Neuronal stem cell (in vitro differentiated cells): ENCODE measurements around the gene FMN1.

Experiments
- DNase-seq: peaks from one replicate; pipeline ENCODE4 v3.0.0-alpha.2; 2013; ENCODE audit warnings: low spot score
- H2AFZ ChIP-seq: one replicate; pipeline ENCODE4 v1.6.1; 2013; ENCODE audit warnings: mild to moderate bottlenecking, low read length, inconsistent platforms
- H2AK5ac ChIP-seq: 2 replicates; pipeline ENCODE4 v1.6.1; 2013; ENCODE audit warnings: low read depth, mild to moderate bottlenecking, inconsistent platforms, low read length, moderate library complexity, mixed read lengths
- H2BK120ac ChIP-seq: 2 replicates; pipeline ENCODE4 v1.6.1; 2013; ENCODE audit warnings: low read depth, mild to moderate bottlenecking, inconsistent platforms, low read length, moderate library complexity, mixed read lengths
- H2BK12ac ChIP-seq: one replicate; pipeline ENCODE4 v1.6.1; 2013; ENCODE audit warnings: low read length, inconsistent platforms
- H2BK15ac ChIP-seq: 2 replicates; pipeline ENCODE4 v1.6.1; 2013; ENCODE audit warnings: mild to moderate bottlenecking, low read length, inconsistent platforms, mixed read lengths
- H2BK5ac ChIP-seq: one replicate; pipeline ENCODE4 v1.6.1; 2013; ENCODE audit warnings: inconsistent platforms, mild to moderate bottlenecking, low read length, moderate library complexity
- H3K14ac ChIP-seq: one replicate; pipeline ENCODE4 v1.6.1; 2013; ENCODE audit warnings: low read length, inconsistent platforms
- H3K18ac ChIP-seq: 2 replicates; pipeline ENCODE4 v1.6.1; 2013; ENCODE audit warnings: low read length, inconsistent platforms
- H3K23ac ChIP-seq: 2 replicates; pipeline ENCODE4 v1.6.1; 2013; ENCODE audit warnings: low read depth, mild to moderate bottlenecking, mixed read lengths, low read length, inconsistent platforms; ENCODE audit not compliant: poor library complexity
- H3K27ac ChIP-seq: replicated peaks from 3 replicates; pipeline ENCODE4 v1.5.1; 2013; ENCODE audit warnings: low read length, inconsistent platforms
- H3K27me3 ChIP-seq, 3 experiments: 2 replicates each; pipeline ENCODE4 v1.6.1; 2013; ENCODE audit warnings: low read length in 3 of 3, mild to moderate bottlenecking in 2 of 3, inconsistent platforms in 1 of 3, low read depth in 1 of 3, mixed read lengths in 1 of 3, moderate library complexity in 1 of 3; ENCODE audit not compliant: control insufficient read depth in 3 of 3, insufficient read depth in 3 of 3
- H3K36me3 ChIP-seq, 2 donors: replicated peaks in 1 of 2; 2 replicates each; pipeline ENCODE4 v1.6.1; 2013; ENCODE audit warnings: low read length in 2 of 2; ENCODE audit not compliant: control insufficient read depth in 2 of 2, insufficient read depth in 2 of 2
- H3K4ac ChIP-seq: 2 replicates; pipeline ENCODE4 v1.6.1; 2013; ENCODE audit warnings: inconsistent platforms, mild to moderate bottlenecking, low read length, moderate library complexity
- H3K4me1 ChIP-seq, 2 donors: 1 replicate in 1 of 2; 2 replicates in 1 of 2; pipeline ENCODE4 v1.6.1; 2013; ENCODE audit warnings: low read length in 2 of 2, low read depth in 1 of 2; ENCODE audit not compliant: control insufficient read depth in 2 of 2, insufficient read depth in 1 of 2
- H3K4me2 ChIP-seq: one replicate; pipeline ENCODE4 v1.6.1; 2013; ENCODE audit warnings: mild to moderate bottlenecking, low read length, inconsistent platforms; ENCODE audit not compliant: insufficient read depth, poor library complexity, severe bottlenecking
- H3K4me3 ChIP-seq, 2 donors: 2 replicates each; pipeline ENCODE4 v1.5.1; 2013; ENCODE audit warnings: low read length in 2 of 2, mild to moderate bottlenecking in 2 of 2, inconsistent platforms in 1 of 2, moderate library complexity in 1 of 2
- H3K79me1 ChIP-seq: one replicate; pipeline ENCODE4 v1.6.1; 2013; ENCODE audit warnings: low read depth, mild to moderate bottlenecking, inconsistent platforms, low read length, moderate library complexity
- H3K9ac ChIP-seq: one replicate; pipeline ENCODE4 v1.6.1; 2013; ENCODE audit warnings: mild to moderate bottlenecking, low read depth, low read length, inconsistent platforms; ENCODE audit not compliant: poor library complexity
- H3K9me3 ChIP-seq, 2 donors: replicated peaks in 1 of 2; 2 replicates each; pipeline versions ENCODE3 to v1.6.1; 2013; ENCODE audit warnings: low read length in 2 of 2, mild to moderate bottlenecking in 2 of 2, inconsistent platforms in 1 of 2, low read depth in 1 of 2, mixed read lengths in 1 of 2, moderate library complexity in 1 of 2; ENCODE audit not compliant: control insufficient read depth in 2 of 2, insufficient read depth in 1 of 2
- H4K8ac ChIP-seq: one replicate; pipeline ENCODE4 v1.6.1; 2013; ENCODE audit warnings: low read depth, mild to moderate bottlenecking, inconsistent platforms, low read length, moderate library complexity
- H4K91ac ChIP-seq: one replicate; pipeline ENCODE4 v1.6.1; 2013; ENCODE audit warnings: low read length, low read depth, mild to moderate bottlenecking, inconsistent platforms; ENCODE audit not compliant: poor library complexity
- WGBS, 2 donors: extraction: QIAGEN DNeasy Blood & Tissue Kit; methylation state at CpG; one replicate each; pipeline ENCODE4 v1.1.7; 2013; ENCODE audit warnings: missing lambda C conversion rate in 2 of 2, mixed read lengths in 1 of 2; ENCODE audit not compliant: insufficient read length in 2 of 2, insufficient replicate concordance in 1 of 2; ENCODE audit errors: extremely low coverage in 2 of 2; 5-methylcytosine and 5-hydroxymethylcytosine counted together

The FMN1 gene

GRCh38 chr15:32910839-32911238, 283.7 kb downstream of the FMN1 start:
- H3K27me3 ChIP-seq, result no peaks in the 10 kb centered on the region
- H2BK120ac ChIP-seq, result no peak overlapping the region
- no peak overlapping the region for H3K27ac ChIP-seq
- no CpG with 5 or more reads among the region's 3 CpGs for WGBS, 2 donors
- no peak overlapping the region for H2AK5ac ChIP-seq
- H4K8ac ChIP-seq, result no peak overlapping the region
- no peak overlapping the region for H3K23ac ChIP-seq
- no peak overlapping the region for H2BK12ac ChIP-seq
- DNase-seq, result no peak
- H3K14ac ChIP-seq, result no peak overlapping the region
- no peak overlapping the region for H3K9ac ChIP-seq
- H2AFZ ChIP-seq, result no peak overlapping the region
- H2BK15ac ChIP-seq, result no peak overlapping the region
- no peaks in the 10 kb centered on the region for H3K36me3 ChIP-seq
- H3K4me1 ChIP-seq, result peaks cover 4 to 13% of the 10 kb centered on the region in 2 donors
- no peak overlapping the region for H3K4me3 ChIP-seq
- H3K9me3 ChIP-seq, result no peaks in the 10 kb centered on the region
- no peak overlapping the region for H3K18ac ChIP-seq
- no peak overlapping the region for H3K4ac ChIP-seq
- no peak overlapping the region for H3K4me2 ChIP-seq
- no peak overlapping the region for H4K91ac ChIP-seq
- no peaks in the 10 kb centered on the region for H3K79me1 ChIP-seq
- H2BK5ac ChIP-seq, result no peak overlapping the region

DNA sequence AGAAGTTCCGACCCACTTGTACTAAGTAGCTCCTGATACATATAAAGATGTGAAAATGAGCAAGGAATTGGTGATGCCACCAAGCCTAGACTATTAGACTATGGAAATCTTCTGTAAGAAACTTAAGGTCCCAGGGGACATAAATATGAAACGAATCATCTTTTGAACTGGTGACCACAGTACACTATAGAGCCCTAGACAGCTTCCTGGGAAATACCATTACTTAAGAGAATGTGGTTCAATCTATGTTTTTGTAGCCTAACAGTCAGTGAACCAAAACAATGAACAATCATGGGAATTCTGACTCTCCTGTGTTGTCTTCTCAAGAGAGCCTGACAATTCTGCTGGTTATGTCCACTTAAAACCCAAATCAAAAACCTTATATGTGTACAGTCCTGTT, 285.1 kb downstream of the FMN1 start:
- H3K27me3 ChIP-seq, result no peaks in the 10 kb centered on the region
- H2AK5ac ChIP-seq, result no peak overlapping the region
- H3K36me3 ChIP-seq, result no peaks in the 10 kb centered on the region
- no peak overlapping the region for H3K23ac ChIP-seq
- no peak overlapping the region for H3K14ac ChIP-seq
- no peaks in the 10 kb centered on the region for H3K79me1 ChIP-seq
- H3K4me3 ChIP-seq, result no peak overlapping the region
- no peaks in the 10 kb centered on the region for H3K9me3 ChIP-seq
- WGBS, 2 donors, result no CpG with 5 or more reads among the region's 2 CpGs
- no peak for DNase-seq
- H2BK120ac ChIP-seq, result no peak overlapping the region
- H2BK5ac ChIP-seq, result no peak overlapping the region
- no peak overlapping the region for H3K4me2 ChIP-seq
- no peak overlapping the region for H3K9ac ChIP-seq
- H2BK12ac ChIP-seq, result no peak overlapping the region
- H3K4ac ChIP-seq, result no peak overlapping the region
- no peak overlapping the region for H2AFZ ChIP-seq
- no peak overlapping the region for H4K8ac ChIP-seq
- H2BK15ac ChIP-seq, result no peak overlapping the region
- no peak overlapping the region for H3K27ac ChIP-seq
- H3K18ac ChIP-seq, result no peak overlapping the region
- H4K91ac ChIP-seq, result no peak overlapping the region
- peaks cover 4 to 13% of the 10 kb centered on the region in 2 donors for H3K4me1 ChIP-seq

- Histone ChIP-seq H3K79me1 (no peaks in the 10 kb centered on the region), H3K4ac (no peak overlapping the region), H4K91ac (no peak overlapping the region), H3K9ac (no peak overlapping the region), H4K8ac (no peak overlapping the region), H3K23ac (no peak overlapping the region), H3K14ac (no peak overlapping the region), H3K9me3 (no peaks in the 10 kb centered on the region), H3K4me2 (no peak overlapping the region), H2AFZ (peak overlapping the region; percentile 19), H3K36me3 (no peaks in the 10 kb centered on the region), H3K4me1 (peaks cover 4 to 13% of the 10 kb centered on the region in 2 donors), H2AK5ac (no peak overlapping the region), H2BK15ac (no peak overlapping the region), H2BK120ac (no peak overlapping the region), H2BK5ac (no peak overlapping the region), H2BK12ac (no peak overlapping the region), H3K18ac (no peak overlapping the region), H3K27ac (no peak overlapping the region), H3K27me3 (no peaks in the 10 kb centered on the region), H3K4me3 (no peak overlapping the region)
- WGBS, 2 donors, result no CpG with 5 or more reads among the region's 4 CpGs
- DNase-seq, result no peak
Measured at GRCh38 chr15:32908872-32909271, 285.6 kb downstream of the FMN1 start.

- H3K23ac ChIP-seq, result no peak overlapping the region
- H3K18ac ChIP-seq, result no peak overlapping the region
- H4K91ac ChIP-seq, result no peak overlapping the region
- H2BK12ac ChIP-seq, result no peak overlapping the region
- no peak for DNase-seq
- no peak overlapping the region for H2BK5ac ChIP-seq
- H3K36me3 ChIP-seq, result no peaks in the 10 kb centered on the region
- H3K27me3 ChIP-seq, result no peaks in the 10 kb centered on the region
- no peak overlapping the region for H2AK5ac ChIP-seq
- no CpG with 5 or more reads among the region's 5 CpGs for WGBS, 2 donors
- no peak overlapping the region for H3K27ac ChIP-seq
- H3K9me3 ChIP-seq, result no peaks in the 10 kb centered on the region
- no peak overlapping the region for H4K8ac ChIP-seq
- no peaks in the 10 kb centered on the region for H3K79me1 ChIP-seq
- H3K4ac ChIP-seq, result no peak overlapping the region
- H3K9ac ChIP-seq, result no peak overlapping the region
- H3K4me1 ChIP-seq, result peaks cover 4 to 13% of the 10 kb centered on the region in 2 donors
- H3K4me3 ChIP-seq, result no peak overlapping the region
- no peak overlapping the region for H3K4me2 ChIP-seq
- peak overlapping the region; percentile 61 for H2AFZ ChIP-seq
- no peak overlapping the region for H3K14ac ChIP-seq
- H2BK15ac ChIP-seq, result no peak overlapping the region
- H2BK120ac ChIP-seq, result no peak overlapping the region
Measured at GRCh38 chr15:32908135-32908801, 286.2 kb downstream of the FMN1 start.
